CD4-positive, alpha-beta T cell (primary cell): ENCODE measurements around the gene ADSS2. TPM values are rescaled to one million over a fixed set of nuclear protein-coding genes. Genes with fewer than 3 reads are reported as not detected.

Source experiments
- ATAC-seq: fragments of 200-7000 bp; cut with Tn5 transposase; one replicate; pipeline ENCODE4 v1.10.0; 2022; ENCODE audit warnings: mild to moderate bottlenecking; ENCODE audit not compliant: poor library complexity
- CTCF ChIA-PET: fragments of 350-600 bp; sonication (Branson Sonifier 250); formaldehyde crosslinking; loops from one replicate; lab custom pipeline; 2021; ENCODE audit warnings: antibody characterized with exemption, inconsistent platforms; lab: Charles Lee
- POLR2A ChIA-PET: fragments of 350-600 bp; sonication (Branson Sonifier 250); formaldehyde crosslinking; loops from one replicate; lab custom pipeline; 2021; ENCODE audit warnings: antibody characterized with exemption, inconsistent platforms; lab: Charles Lee
- DNase-seq, 14 experiments: peaks; one replicate each; pipeline ENCODE4 v3.0.0-alpha.2; 2013 to 2020; ENCODE audit warnings: mixed read lengths in 2 of 14
- H3K27ac ChIP-seq, 2 donors: one replicate each; pipeline versions ENCODE4 v1.5.1 to v1.7.0; 2013; ENCODE audit warnings: low read length in 2 of 2, low read depth in 1 of 2, mild to moderate bottlenecking in 1 of 2
- H3K27me3 ChIP-seq, 2 experiments: 1 replicate in 1 of 2; 2 replicates in 1 of 2; pipeline versions ENCODE4 v1.6.1 to v1.7.0; 2013; ENCODE audit warnings: low read length in 2 of 2, control low read depth in 1 of 2, mild to moderate bottlenecking in 1 of 2, moderate library complexity in 1 of 2; ENCODE audit not compliant: insufficient read depth in 2 of 2, control insufficient read depth in 1 of 2
- H3K36me3 ChIP-seq: one replicate; pipeline ENCODE4 v1.6.1; 2013; ENCODE audit warnings: low read length, control low read depth; ENCODE audit not compliant: insufficient read depth
- H3K4me1 ChIP-seq: one replicate; pipeline ENCODE4 v1.6.1; 2013; ENCODE audit warnings: low read length, control low read depth; ENCODE audit not compliant: insufficient read depth
- H3K4me3 ChIP-seq: one replicate; pipeline ENCODE4 v1.5.1; 2013; ENCODE audit warnings: mild to moderate bottlenecking, low read length, moderate library complexity
- H3K9me3 ChIP-seq, 2 experiments: 1 replicate in 1 of 2; 2 replicates in 1 of 2; pipeline versions ENCODE4 v1.6.1 to v1.7.0; 2013; ENCODE audit warnings: low read length in 2 of 2, mild to moderate bottlenecking in 2 of 2, control low read depth in 1 of 2, moderate library complexity in 1 of 2; ENCODE audit not compliant: control insufficient read depth in 1 of 2, insufficient read depth in 1 of 2
- H3K27ac Mint-ChIP-seq: one replicate; pipeline ENCODE4 v1.8.0; 2020; ENCODE audit warnings: mixed read lengths
- H3K27me3 Mint-ChIP-seq: one replicate; pipeline ENCODE4 v1.8.0; 2021; ENCODE audit warnings: mixed read lengths
- H3K36me3 Mint-ChIP-seq: one replicate; pipeline ENCODE4 v1.8.0; 2021; ENCODE audit warnings: low read depth, mixed read lengths
- H3K4me1 Mint-ChIP-seq: one replicate; pipeline ENCODE4 v1.8.0; 2021; ENCODE audit warnings: low read depth, mixed read lengths
- H3K4me3 Mint-ChIP-seq: one replicate; pipeline ENCODE4 v1.8.0; 2020; ENCODE audit warnings: mild to moderate bottlenecking, mixed read lengths
- H3K9me3 Mint-ChIP-seq: one replicate; pipeline ENCODE4 v1.8.0; 2020; ENCODE audit warnings: mixed read lengths
- CTCF ChIP-seq: fragments of 200-600 bp; IDR thresholded peaks from one replicate; pipeline ENCODE4 v1.8.0; 2022; ENCODE audit warnings: antibody characterized with exemption, mild to moderate bottlenecking
- intact Hi-C, 2 experiments: fragments of 100-400 bp; cut with DNase I in 1 of 2; cut with micrococcal nuclease in 1 of 2; formaldehyde crosslinking; loops; one replicate each; pipeline versions ENCODE4 v1.15.1 to v1.9.0; 2023 to 2025; cut with DNase I, micrococcal nuclease
- total RNA-seq, 174 experiments: library from RNA in 2 of 174; stranded (reverse) in 2 of 174; gene quantifications; one replicate each; pipeline ENCODE4 v1.2.3 and lab custom pipeline; 2021 to 2026

Gene ADSS2
- total RNA-seq, 2 experiments from 2014 or later: 30.8 to 34.0 TPM

- no peak for ATAC-seq
These were observed 80.2 kb downstream of the ADSS2 start for GRCh38 chr1:244371242-244372141.

GRCh38 chr1:244370060-244370637 is 81.6 kb downstream of the ADSS2 start:
- no peak for TF ChIP-seq CTCF
- ChIA-PET CTCF (interaction anchor here (0.6 kb wide), 1 partner anchor 13 kb away, joined by 4 read pairs; no protein-coding TSS in a partner anchor), POLR2A (no interaction called here)
- Histone ChIP-seq H3K27me3 (no peaks in the 10 kb centered on the region), H3K4me1 (no peaks in the 10 kb centered on the region), H3K9me3 (no peaks in the 10 kb centered on the region), H3K36me3 (no peaks in the 10 kb centered on the region), H3K4me3 (no peak overlapping the region), H3K27ac (no peak overlapping the region)
- Mint-ChIP-seq H3K9me3 (no peaks in the 10 kb centered on the region), H3K27ac (no peak overlapping the region), H3K4me3 (no peak overlapping the region), H3K4me1 (no peaks in the 10 kb centered on the region), H3K36me3 (no peaks in the 10 kb centered on the region), H3K27me3 (no peaks in the 10 kb centered on the region)
- ATAC-seq (no peak), DNase-seq (no peak)
- intact Hi-C loops: no loop called here

More at GRCh38 chr1:244371242-244372141, 80.2 kb downstream of the ADSS2 start:
- H3K4me3 Mint-ChIP-seq: no peak overlapping the region
- intact Hi-C loops: no loop called here
- Histone ChIP-seq H3K36me3 (no peaks in the 10 kb centered on the region), H3K4me1 (no peaks in the 10 kb centered on the region), H3K27ac (no peak overlapping the region), H3K9me3 (no peaks in the 10 kb centered on the region), H3K4me3 (no peak overlapping the region), H3K27me3 (no peaks in the 10 kb centered on the region)
- DNase-seq: no peak
- TF ChIP-seq CTCF: no peak
- H3K4me1 Mint-ChIP-seq: no peaks in the 10 kb centered on the region
- ChIA-PET POLR2A (no interaction called here), CTCF (no interaction called here)
- no peaks in the 10 kb centered on the region for H3K9me3 Mint-ChIP-seq
- no peak overlapping the region for H3K27ac Mint-ChIP-seq
- no peaks in the 10 kb centered on the region for H3K36me3 Mint-ChIP-seq
- no peaks in the 10 kb centered on the region for H3K27me3 Mint-ChIP-seq

- ChIA-PET CTCF (no interaction called here), POLR2A (no interaction called here)
- H3K4me1 ChIP-seq: no peaks in the 10 kb centered on the region
- no peaks in the 10 kb centered on the region for H3K27me3 Mint-ChIP-seq
- intact Hi-C loops: no loop called here
- no peaks in the 10 kb centered on the region for H3K36me3 ChIP-seq
- H3K9me3 Mint-ChIP-seq: peaks cover 2% of the 10 kb centered on the region
- no peaks in the 10 kb centered on the region for H3K4me1 Mint-ChIP-seq
- DNase-seq (no peak), ATAC-seq (no peak)
- H3K27ac ChIP-seq: no peak overlapping the region
- H3K27ac Mint-ChIP-seq: no peak overlapping the region
- no peak overlapping the region for H3K4me3 ChIP-seq
- TF ChIP-seq CTCF: no peak
- H3K27me3 ChIP-seq: no peaks in the 10 kb centered on the region
- H3K9me3 ChIP-seq: peaks cover 3 to 4% of the 10 kb centered on the region in 2 experiments
- H3K36me3 Mint-ChIP-seq: no peaks in the 10 kb centered on the region
- H3K4me3 Mint-ChIP-seq: no peak overlapping the region
These were observed 82.3 kb downstream of the ADSS2 start for GRCh38 chr1:244369256-244370057.
